ENCODE results near the gene DGCR8.

Gene DGCR8

GRCh38 chr22:20121856-20122415, 41.9 kb downstream of the DGCR8 start:
- TF ChIP-seq CTCF (IDR thresholded peaks at IDR 0.05; ENCODE audit: control insufficient read depth, insufficient read depth, low read depth, low read length, missing control alignments), result no peak
- H3K4me3 ChIP-seq (ENCODE audit: control insufficient read depth, low read depth, low read length), result no peak overlapping the region
- no peak for DNase-seq (ENCODE audit: low read depth)

GRCh38 chr22:20123366-20124082, 43.5 kb downstream of the DGCR8 start:
- DNase-seq (ENCODE audit: low read depth), result no peak
- TF ChIP-seq CTCF (IDR thresholded peaks at IDR 0.05; ENCODE audit: control insufficient read depth, insufficient read depth, low read depth, low read length, missing control alignments), result no peak
- H3K4me3 ChIP-seq (ENCODE audit: control insufficient read depth, low read depth, low read length), result no peak overlapping the region

- DNase-seq (ENCODE audit: low read depth), result no peak
- H3K4me3 ChIP-seq (ENCODE audit: control insufficient read depth, low read depth, low read length), result no peak overlapping the region
- no peak for TF ChIP-seq CTCF (IDR thresholded peaks at IDR 0.05; ENCODE audit: control insufficient read depth, insufficient read depth, low read depth, low read length, missing control alignments)
Observed at GRCh38 chr22:20124083-20124787, 44.2 kb downstream of the DGCR8 start.

- no peak overlapping the region for H3K4me3 ChIP-seq (ENCODE audit: control insufficient read depth, low read depth, low read length)
- DNase-seq (ENCODE audit: low read depth), result no peak
- TF ChIP-seq CTCF (IDR thresholded peaks at IDR 0.05; ENCODE audit: control insufficient read depth, insufficient read depth, low read depth, low read length, missing control alignments), result no peak
Observed at GRCh38 chr22:20125201-20126174, 45.4 kb downstream of the DGCR8 start.

GRCh38 chr22:20126284-20127029, 46.4 kb downstream of the DGCR8 start:
- no peak for TF ChIP-seq CTCF (IDR thresholded peaks at IDR 0.05; ENCODE audit: control insufficient read depth, insufficient read depth, low read depth, low read length, missing control alignments)
- H3K4me3 ChIP-seq (ENCODE audit: control insufficient read depth, low read depth, low read length), result no peak overlapping the region
- DNase-seq (ENCODE audit: low read depth), result no peak
